ENCODE data around the gene TLE3. TPM values are rescaled to one million over a fixed set of nuclear protein-coding genes. Genes with fewer than 3 reads are reported as not detected.

Gene TLE3
- total RNA-seq, 1 donor from 2014 or later, result 89.2 TPM

- H3K36me3 Mint-ChIP-seq (ENCODE audit: unreplicated experiment), result peaks cover 5% of the 10 kb centered on the region
- no peak overlapping the region for H3K4me3 Mint-ChIP-seq (ENCODE audit: unreplicated experiment)
- TF ChIP-seq CTCF (IDR thresholded peaks at IDR 0.05; ENCODE audit: partially characterized antibody, unreplicated experiment), result no peak
- H3K27ac Mint-ChIP-seq (ENCODE audit: unreplicated experiment), result no peak overlapping the region
- H3K4me1 Mint-ChIP-seq (ENCODE audit: low read depth, unreplicated experiment), result peaks cover 19% of the 10 kb centered on the region
- peaks cover 4% of the 10 kb centered on the region for H3K27me3 Mint-ChIP-seq (ENCODE audit: unreplicated experiment)
- H3K9me3 Mint-ChIP-seq (ENCODE audit: unreplicated experiment), result peaks cover 5% of the 10 kb centered on the region
- no peak for DNase-seq
These were observed 28.6 kb upstream of the TLE3 start for GRCh38 chr15:70126362-70126761.

- H3K27me3 Mint-ChIP-seq (ENCODE audit: unreplicated experiment), result peaks cover 8% of the 10 kb centered on the region
- H3K27ac Mint-ChIP-seq (ENCODE audit: unreplicated experiment), result no peak overlapping the region
- H3K36me3 Mint-ChIP-seq (ENCODE audit: unreplicated experiment), result peaks cover 9% of the 10 kb centered on the region
- peaks cover 7% of the 10 kb centered on the region for H3K9me3 Mint-ChIP-seq (ENCODE audit: unreplicated experiment)
- no peak for DNase-seq
- H3K4me1 Mint-ChIP-seq (ENCODE audit: low read depth, unreplicated experiment), result peaks cover 23% of the 10 kb centered on the region
- H3K4me3 Mint-ChIP-seq (ENCODE audit: unreplicated experiment), result peak overlapping the region; percentile 25
- no peak for TF ChIP-seq CTCF (IDR thresholded peaks at IDR 0.05; ENCODE audit: partially characterized antibody, unreplicated experiment)
These were observed 27.9 kb upstream of the TLE3 start for GRCh38 chr15:70125605-70126004.

- DNase-seq, result no peak
- Mint-ChIP-seq H3K4me3 (ENCODE audit: unreplicated experiment) (no peak overlapping the region), H3K27me3 (ENCODE audit: unreplicated experiment) (peaks cover 6% of the 10 kb centered on the region), H3K4me1 (ENCODE audit: low read depth, unreplicated experiment) (peaks cover 22% of the 10 kb centered on the region), H3K27ac (ENCODE audit: unreplicated experiment) (no peak overlapping the region), H3K9me3 (ENCODE audit: unreplicated experiment) (peaks cover 6% of the 10 kb centered on the region), H3K36me3 (ENCODE audit: unreplicated experiment) (peaks cover 5% of the 10 kb centered on the region)
- no peak for TF ChIP-seq CTCF (IDR thresholded peaks at IDR 0.05; ENCODE audit: partially characterized antibody, unreplicated experiment)
These were observed 24.0 kb upstream of the TLE3 start for GRCh38 chr15:70121624-70122302.

GRCh38 chr15:70120958-70121623 is 23.4 kb upstream of the TLE3 start:
- Mint-ChIP-seq H3K4me3 (ENCODE audit: unreplicated experiment) (no peak overlapping the region), H3K27ac (ENCODE audit: unreplicated experiment) (no peak overlapping the region), H3K9me3 (ENCODE audit: unreplicated experiment) (peaks cover 6% of the 10 kb centered on the region), H3K36me3 (ENCODE audit: unreplicated experiment) (peaks cover 5% of the 10 kb centered on the region), H3K4me1 (ENCODE audit: low read depth, unreplicated experiment) (peaks cover 22% of the 10 kb centered on the region), H3K27me3 (ENCODE audit: unreplicated experiment) (peaks cover 6% of the 10 kb centered on the region)
- no peak for TF ChIP-seq CTCF (IDR thresholded peaks at IDR 0.05; ENCODE audit: partially characterized antibody, unreplicated experiment)
- DNase-seq, result no peak

GRCh38 chr15:70119911-70120508 is 22.3 kb upstream of the TLE3 start:
- no peak overlapping the region for H3K4me3 Mint-ChIP-seq (ENCODE audit: unreplicated experiment)
- peaks cover 16% of the 10 kb centered on the region for H3K4me1 Mint-ChIP-seq (ENCODE audit: low read depth, unreplicated experiment)
- H3K9me3 Mint-ChIP-seq (ENCODE audit: unreplicated experiment), result peaks cover 6% of the 10 kb centered on the region
- TF ChIP-seq CTCF (IDR thresholded peaks at IDR 0.05; ENCODE audit: partially characterized antibody, unreplicated experiment), result no peak
- H3K36me3 Mint-ChIP-seq (ENCODE audit: unreplicated experiment), result peaks cover 5% of the 10 kb centered on the region
- DNase-seq, result no peak
- no peak overlapping the region for H3K27ac Mint-ChIP-seq (ENCODE audit: unreplicated experiment)
- peaks cover 6% of the 10 kb centered on the region for H3K27me3 Mint-ChIP-seq (ENCODE audit: unreplicated experiment)
